ENCODE data around the gene SPAG7. TPM values are rescaled to one million over a fixed set of nuclear protein-coding genes. Genes with fewer than 3 reads are reported as not detected.

The SPAG7 gene
- polyA plus RNA-seq, 1 donor (not counting 4 experiments of a cell fraction or from before 2014, with no cell fraction given), result 65.7 TPM

DNA sequence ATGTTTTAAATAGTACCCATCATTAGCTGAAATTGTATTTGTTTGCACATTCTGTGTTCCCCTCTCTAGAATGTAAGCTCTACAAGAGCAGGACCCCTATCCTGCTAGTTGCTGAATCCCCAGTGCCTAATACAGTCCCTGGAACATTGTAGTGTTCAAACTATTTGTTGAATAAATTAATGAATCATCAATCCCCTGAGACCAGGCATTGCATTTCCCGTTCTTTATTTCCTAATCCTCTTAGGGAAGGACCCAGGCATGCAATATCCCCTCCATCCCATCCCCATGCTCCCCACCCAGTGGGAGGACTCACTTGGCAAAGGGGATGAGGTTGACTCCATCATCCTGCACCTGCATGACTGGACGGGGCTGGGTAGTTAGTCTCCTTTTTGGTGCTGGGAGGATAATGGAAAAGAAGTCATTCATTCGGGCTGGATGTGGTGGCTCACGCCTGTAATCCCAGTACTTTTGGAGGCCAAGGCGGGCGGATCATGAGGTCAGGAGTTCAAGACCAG lies 26.5 kb upstream of the SPAG7 start:
- DNase-seq (ENCODE audit: low read depth, low spot score) (no peak), FAIRE-seq (no peak)
- H3K36me3 ChIP-seq (ENCODE audit: control insufficient read depth in 2 of 2, extremely low read depth in 1 of 2, insufficient read depth in 2 of 2, low read length in 2 of 2), result peaks cover 1 to 6% of the 10 kb centered on the region in 2 experiments
- H4K20me1 ChIP-seq (ENCODE audit: control insufficient read depth, extremely low read depth, insufficient read depth, low read length), result peaks cover under 1% of the 10 kb centered on the region
- H3K4me3 ChIP-seq (ENCODE audit: control insufficient read depth in 2 of 3, extremely low read depth in 1 of 3, insufficient read depth in 2 of 3, low read depth in 1 of 3, low read length in 3 of 3), result no peak overlapping the region
- H3K27me3 ChIP-seq (ENCODE audit: control insufficient read depth, extremely low read depth, insufficient read depth, low read length), result no peaks in the 10 kb centered on the region
- H3K4me2 ChIP-seq (ENCODE audit: control insufficient read depth, extremely low read depth, insufficient read depth, low read depth, low read length), result no peak overlapping the region
- no peak overlapping the region for H3K9ac ChIP-seq (ENCODE audit: control insufficient read depth, extremely low read depth, insufficient read depth, low read length)
- H2AFZ ChIP-seq (ENCODE audit: control insufficient read depth, low read length), result no peak overlapping the region
- no peak for TF ChIP-seq EZH2 (IDR thresholded peaks at IDR 0.05; ENCODE audit: low read length)
- TF ChIP-seq, protein P1, sequence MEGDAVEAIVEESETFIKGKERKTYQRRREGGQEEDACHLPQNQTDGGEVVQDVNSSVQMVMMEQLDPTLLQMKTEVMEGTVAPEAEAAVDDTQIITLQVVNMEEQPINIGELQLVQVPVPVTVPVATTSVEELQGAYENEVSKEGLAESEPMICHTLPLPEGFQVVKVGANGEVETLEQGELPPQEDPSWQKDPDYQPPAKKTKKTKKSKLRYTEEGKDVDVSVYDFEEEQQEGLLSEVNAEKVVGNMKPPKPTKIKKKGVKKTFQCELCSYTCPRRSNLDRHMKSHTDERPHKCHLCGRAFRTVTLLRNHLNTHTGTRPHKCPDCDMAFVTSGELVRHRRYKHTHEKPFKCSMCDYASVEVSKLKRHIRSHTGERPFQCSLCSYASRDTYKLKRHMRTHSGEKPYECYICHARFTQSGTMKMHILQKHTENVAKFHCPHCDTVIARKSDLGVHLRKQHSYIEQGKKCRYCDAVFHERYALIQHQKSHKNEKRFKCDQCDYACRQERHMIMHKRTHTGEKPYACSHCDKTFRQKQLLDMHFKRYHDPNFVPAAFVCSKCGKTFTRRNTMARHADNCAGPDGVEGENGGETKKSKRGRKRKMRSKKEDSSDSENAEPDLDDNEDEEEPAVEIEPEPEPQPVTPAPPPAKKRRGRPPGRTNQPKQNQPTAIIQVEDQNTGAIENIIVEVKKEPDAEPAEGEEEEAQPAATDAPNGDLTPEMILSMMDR (optimal IDR thresholded peaks at IDR 0.05 in 1 of 3, IDR thresholded peaks at IDR 0.05 in 1 of 3, conservative IDR thresholded peaks at IDR 0.05 in 1 of 3; ENCODE audit: extremely low read depth in 1 of 3, insufficient read depth in 2 of 3, low read length in 3 of 3), result no peak
- dilution Hi-C loops (cut with MboI; ENCODE audit: extremely low pct_ligation_motif_present, low sequenced_read_pairs), result no loop called here
- H3K9me1 ChIP-seq (ENCODE audit: control insufficient read depth, extremely low read depth, insufficient read depth, low read length), result no peaks in the 10 kb centered on the region
- H3K4me1 ChIP-seq (ENCODE audit: control insufficient read depth, extremely low read depth, insufficient read depth, low read length), result peaks cover 7% of the 10 kb centered on the region
- H3K27ac ChIP-seq (ENCODE audit: control insufficient read depth, insufficient read depth, low read length), result no peak overlapping the region
- no peaks in the 10 kb centered on the region for H3K9me3 ChIP-seq (ENCODE audit: control insufficient read depth, low read depth, low read length)
- peaks cover 13% of the 10 kb centered on the region for H3K79me2 ChIP-seq (ENCODE audit: control insufficient read depth, insufficient read depth, low read length)

DNA sequence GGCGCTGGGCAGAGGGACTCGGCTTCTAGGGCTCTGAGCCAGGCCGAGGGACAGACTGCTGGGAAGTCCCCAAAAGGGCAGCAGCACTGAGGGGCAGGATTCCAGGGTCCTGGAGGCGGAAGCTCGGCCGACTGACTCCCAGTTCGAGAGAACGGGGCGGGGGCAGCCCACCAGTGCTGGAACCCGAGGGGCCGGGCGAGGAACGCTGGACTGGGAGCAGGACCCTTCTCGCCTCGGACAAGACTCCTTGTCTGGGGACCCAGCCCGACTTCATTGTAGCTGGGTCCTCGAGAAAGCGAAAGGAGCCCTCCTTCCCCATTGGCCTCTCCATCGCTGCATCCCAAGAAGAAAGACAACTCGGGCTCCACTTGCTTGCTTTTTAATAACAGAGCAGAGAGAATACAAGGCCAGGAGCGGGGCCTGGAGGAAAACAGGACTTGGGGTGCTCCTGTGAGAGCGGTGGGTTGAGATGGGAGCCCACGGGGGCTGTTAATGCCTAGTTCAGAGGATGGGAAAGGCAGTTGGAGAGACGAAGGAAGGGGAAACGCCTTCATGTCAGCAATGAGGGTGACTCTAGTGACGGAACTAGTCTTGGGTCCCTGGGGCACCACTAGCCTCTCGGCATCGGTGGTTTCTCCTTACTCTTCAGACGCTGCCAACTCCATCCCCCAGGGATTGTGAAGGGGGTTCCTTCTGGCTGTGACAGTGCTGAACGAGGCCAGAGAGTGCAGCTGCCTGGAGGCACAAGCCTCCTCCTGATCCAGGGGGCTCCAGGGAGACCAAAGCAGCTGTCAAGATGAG lies 20.4 kb upstream of the SPAG7 start:
- H4K20me1 ChIP-seq (ENCODE audit: control insufficient read depth, extremely low read depth, insufficient read depth, low read length), result no peaks in the 10 kb centered on the region
- dilution Hi-C loops (cut with MboI; ENCODE audit: extremely low pct_ligation_motif_present, low sequenced_read_pairs), result no loop called here
- no peak for FAIRE-seq

More for the DNA sequence above, 20.4 kb upstream of the SPAG7 start:
- Histone ChIP-seq H3K9ac (ENCODE audit: control insufficient read depth, extremely low read depth, insufficient read depth, low read length) (peak overlapping the region; percentile 77), H3K27me3 (ENCODE audit: control insufficient read depth, extremely low read depth, insufficient read depth, low read length) (no peaks in the 10 kb centered on the region), H3K9me3 (ENCODE audit: control insufficient read depth, low read depth, low read length) (no peaks in the 10 kb centered on the region), H3K79me2 (ENCODE audit: control insufficient read depth, insufficient read depth, low read length) (peaks cover 14% of the 10 kb centered on the region), H3K9me1 (ENCODE audit: control insufficient read depth, extremely low read depth, insufficient read depth, low read length) (no peaks in the 10 kb centered on the region), H2AFZ (ENCODE audit: control insufficient read depth, low read length) (peak overlapping the region; percentile 82), H3K4me2 (ENCODE audit: control insufficient read depth, extremely low read depth, insufficient read depth, low read depth, low read length) (peak overlapping the region; percentile 69), H3K36me3 (ENCODE audit: control insufficient read depth in 2 of 2, extremely low read depth in 1 of 2, insufficient read depth in 2 of 2, low read length in 2 of 2) (peaks cover 2 to 16% of the 10 kb centered on the region in 2 experiments), H3K4me1 (ENCODE audit: control insufficient read depth, extremely low read depth, insufficient read depth, low read length) (peaks cover 9% of the 10 kb centered on the region), H3K4me3 (ENCODE audit: control insufficient read depth in 2 of 3, extremely low read depth in 1 of 3, insufficient read depth in 2 of 3, low read depth in 1 of 3, low read length in 3 of 3) (peak overlapping the region; percentile 75 to 91 (median 82)), H3K27ac (ENCODE audit: control insufficient read depth, insufficient read depth, low read length) (peak overlapping the region; percentile 58)
- no peak for DNase-seq (ENCODE audit: low read depth, low spot score)
- TF ChIP-seq, protein P1 (optimal IDR thresholded peaks at IDR 0.05 in 1 of 3, IDR thresholded peaks at IDR 0.05 in 1 of 3, conservative IDR thresholded peaks at IDR 0.05 in 1 of 3; ENCODE audit: extremely low read depth in 1 of 3, insufficient read depth in 2 of 3, low read length in 3 of 3), result no peak
- no peak for TF ChIP-seq EZH2 (IDR thresholded peaks at IDR 0.05; ENCODE audit: low read length)

All from keratinocyte (primary cell).